HG03565 (cell line): Measurements from ENCODE around the gene TSC22D2.

Experiments used
- ATAC-seq: cut with Tn5 transposase; IDR thresholded peaks from one replicate; pipeline ENCODE4 v1.9.1; 2021; ENCODE audit warnings: mild to moderate bottlenecking, moderate library complexity; ENCODE audit not compliant: unreplicated experiment

TSC22D2 gene

DNA sequence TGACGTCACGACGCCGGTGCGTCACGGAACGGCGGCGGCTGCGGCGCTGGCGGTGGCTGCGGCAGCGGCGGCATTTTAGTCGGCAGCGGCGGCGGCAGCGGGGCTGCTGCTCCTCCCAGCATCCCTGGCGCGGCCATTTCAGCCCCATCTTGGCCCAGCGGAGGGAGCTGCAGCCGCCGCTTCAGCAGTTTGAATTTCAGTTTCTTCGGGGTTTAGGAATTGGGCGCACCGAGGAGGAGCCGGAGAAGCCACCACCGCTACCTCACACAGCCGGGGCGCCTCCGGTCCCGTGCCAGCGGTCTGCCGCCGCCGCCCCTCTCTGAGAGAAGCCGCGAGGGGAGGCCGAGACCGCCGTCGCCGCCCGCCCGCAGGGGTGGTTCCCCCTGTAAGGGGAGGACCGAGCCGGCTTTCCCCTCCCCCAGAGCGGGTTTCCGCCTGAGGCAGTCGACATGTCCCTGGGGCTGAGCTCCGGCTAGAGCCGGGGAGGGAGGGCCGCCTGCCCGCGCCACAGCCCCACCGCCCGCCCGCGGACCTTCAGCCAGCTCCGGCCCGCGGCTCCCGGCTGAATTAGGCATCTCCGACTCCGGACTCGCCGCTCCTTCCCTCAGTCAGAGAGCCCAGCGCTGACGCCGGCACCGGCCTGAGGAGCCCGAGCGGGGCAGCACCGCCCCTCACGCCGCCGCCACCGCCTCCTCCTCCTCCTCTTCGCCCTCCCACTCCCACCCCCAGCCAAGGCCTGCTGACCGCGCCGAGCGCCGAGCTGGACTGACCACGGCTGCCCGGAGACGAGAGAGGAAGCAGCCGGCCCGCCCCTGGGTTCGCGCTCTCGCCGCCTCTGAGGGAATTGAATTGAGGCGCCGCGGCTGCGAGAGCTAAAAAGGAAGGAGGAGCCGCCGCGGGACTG is at the start of gene TSC22D2:
TSS of gene TSC22D2 (plus strand) at position 78 of the 904 bp plus-strand sequence. CDS start 1,053 bp downstream, outside the sequence.
- ATAC-seq = peak; percentile 46

GRCh38 chr3:150359381-150359780 is 48.7 kb upstream of the TSC22D2 start:
- no peak for ATAC-seq

- ATAC-seq = no peak
Observed at GRCh38 chr3:150360966-150361365, 47.1 kb upstream of the TSC22D2 start.

DNA sequence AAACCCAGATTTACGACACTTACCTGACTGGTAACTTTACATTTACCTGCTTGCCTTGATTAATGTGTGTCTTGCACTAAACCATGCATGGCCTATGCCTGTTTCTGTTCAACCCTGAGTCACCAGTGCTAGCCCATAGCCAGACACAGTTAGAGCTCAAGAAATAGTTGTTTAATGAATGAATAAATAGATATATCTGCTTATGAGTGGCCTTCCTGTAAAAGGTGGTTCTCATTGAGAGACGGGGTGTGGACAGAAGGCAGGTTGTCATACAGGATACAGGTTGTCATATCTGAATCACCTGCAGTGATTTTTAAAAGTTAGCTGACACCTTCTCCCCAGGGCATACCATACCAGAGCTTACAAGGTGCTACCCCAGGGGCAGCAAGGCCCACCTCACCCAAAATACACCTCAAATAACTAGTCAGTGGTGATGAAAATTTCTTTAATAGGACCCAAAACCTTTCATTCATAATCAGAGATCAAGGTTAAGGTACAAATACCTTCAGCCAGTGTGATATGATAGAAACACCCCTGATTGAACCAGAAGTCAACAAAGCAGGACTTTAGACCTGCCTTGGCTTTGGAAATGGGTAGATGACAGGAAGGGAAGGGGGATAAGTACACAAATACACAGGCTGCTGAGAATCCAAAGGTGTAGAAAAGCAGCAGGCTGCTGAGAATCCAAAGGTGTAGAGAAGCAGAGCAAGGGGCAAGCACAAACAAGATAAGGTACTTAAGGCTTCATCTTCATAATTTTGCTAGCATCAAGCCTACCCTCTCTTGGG is 45.4 kb upstream of the TSC22D2 start:
- no peak for ATAC-seq

- no peak for ATAC-seq
Observed at GRCh38 chr3:150363420-150363819, 44.7 kb upstream of the TSC22D2 start.

DNA sequence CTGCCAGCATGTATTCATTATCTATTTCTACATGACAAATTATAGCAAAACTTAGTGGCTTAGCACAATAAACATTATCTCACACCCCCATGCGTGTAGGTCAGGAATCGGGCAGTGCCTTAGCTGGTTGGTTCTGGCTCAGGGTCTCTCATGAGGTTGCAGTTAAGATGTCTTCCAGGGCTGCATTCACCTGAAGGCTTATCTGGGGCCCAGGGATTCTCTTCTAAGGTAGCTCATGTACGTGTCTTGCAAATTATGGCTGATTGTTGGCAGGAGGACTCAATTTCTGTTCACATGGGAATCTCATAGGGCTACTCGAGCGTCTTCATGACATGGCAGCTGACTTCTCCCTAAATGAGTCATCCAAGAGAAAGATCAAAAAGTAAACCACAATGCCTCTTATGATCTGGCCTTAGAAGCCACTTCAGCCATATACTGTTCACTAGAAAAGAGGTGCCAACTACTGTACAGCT is 42.9 kb upstream of the TSC22D2 start:
- peak; percentile 73 for ATAC-seq

DNA sequence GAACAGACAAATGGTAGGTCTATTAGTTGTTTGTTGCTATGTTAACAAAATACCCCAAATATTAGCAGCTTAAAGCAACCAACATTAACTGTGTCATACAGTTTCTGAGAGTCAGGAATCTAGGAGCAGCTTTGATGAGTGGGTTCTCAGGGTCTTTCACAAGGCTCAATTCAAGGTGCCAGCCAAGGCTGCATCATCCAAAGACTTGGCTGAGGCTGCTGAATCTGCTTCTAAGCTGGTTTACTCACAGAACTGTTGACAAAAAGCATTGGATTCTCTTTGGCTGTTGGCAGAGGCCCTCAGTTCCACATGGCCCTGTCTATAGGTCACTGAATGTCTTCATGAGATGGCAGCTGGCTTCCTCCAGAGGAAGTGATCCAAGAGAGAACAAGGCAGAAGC is 40.3 kb upstream of the TSC22D2 start:
- no peak for ATAC-seq

GRCh38 chr3:150370122-150370602 is 37.9 kb upstream of the TSC22D2 start:
- ATAC-seq = no peak

DNA sequence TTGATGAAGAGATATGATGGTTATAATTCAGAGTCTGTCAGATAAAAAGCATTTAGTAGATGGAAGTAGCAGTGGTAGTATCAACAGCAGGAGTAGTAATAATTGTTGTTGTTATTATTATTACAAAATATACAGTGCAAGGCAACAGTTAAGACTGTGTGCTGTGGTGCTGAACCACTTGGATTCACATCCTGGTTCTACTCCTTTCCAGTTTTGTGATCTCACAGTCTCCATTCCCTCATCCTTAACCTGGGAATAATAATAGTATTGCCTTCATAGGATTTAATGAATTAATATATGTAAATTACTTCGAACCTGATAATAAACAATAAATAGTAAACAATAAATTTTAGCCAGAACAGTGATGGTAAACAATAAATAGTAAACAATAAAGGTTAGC is 37.1 kb upstream of the TSC22D2 start:
- ATAC-seq = no peak

- no peak for ATAC-seq
Observed at GRCh38 chr3:150371741-150372254, 36.3 kb upstream of the TSC22D2 start.

DNA sequence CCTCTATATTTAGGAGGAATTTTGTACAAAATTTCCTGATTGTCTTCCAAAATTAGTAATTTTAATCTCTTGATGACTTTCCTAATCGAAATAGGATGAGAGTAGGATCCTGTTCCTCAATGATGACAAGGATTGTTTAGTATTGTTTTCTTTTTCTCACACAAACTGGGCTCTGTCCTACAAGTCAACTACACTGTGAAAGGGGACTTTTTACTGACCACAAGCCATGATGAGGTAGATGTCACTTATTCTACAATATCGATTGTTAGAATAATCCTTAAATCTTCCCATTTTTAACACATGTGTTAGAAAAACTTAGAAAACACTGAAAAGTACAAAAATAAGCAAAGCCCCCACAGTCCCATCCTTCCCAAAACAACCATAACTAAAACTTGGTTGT is 35.8 kb upstream of the TSC22D2 start:
- no peak for ATAC-seq

GRCh38 chr3:150372722-150373121 is 35.4 kb upstream of the TSC22D2 start:
- ATAC-seq = no peak

DNA sequence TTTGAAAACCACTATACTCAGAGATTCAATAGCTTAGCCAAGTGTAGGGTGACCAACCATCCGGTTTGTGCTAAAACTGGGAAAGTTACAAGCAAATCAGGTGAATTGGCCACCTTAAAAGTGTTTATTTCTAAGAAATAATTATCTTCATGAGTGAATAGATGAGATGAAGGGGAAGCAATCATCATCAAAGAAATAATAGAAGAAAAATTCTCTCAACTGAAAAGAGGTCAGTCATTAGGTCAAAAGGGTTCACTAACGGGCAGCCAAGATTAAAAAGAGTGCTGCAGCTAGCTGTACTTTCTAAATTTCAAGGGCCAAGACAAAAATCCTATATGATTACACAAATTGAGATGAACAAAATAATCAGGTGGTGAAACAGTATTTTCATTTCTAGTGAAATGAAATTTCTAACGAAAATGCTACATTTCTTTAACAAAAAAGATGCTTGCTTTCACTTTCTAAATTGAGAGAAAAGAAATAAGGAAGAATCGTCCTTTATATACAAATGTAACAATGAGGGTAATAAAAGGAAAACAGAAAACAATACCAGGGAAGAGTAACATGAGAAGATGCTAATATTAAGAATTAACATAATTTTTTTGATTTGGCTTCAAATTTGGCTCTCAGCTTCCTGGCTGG is 34.7 kb upstream of the TSC22D2 start:
- ATAC-seq = no peak

- no peak for ATAC-seq
Observed at GRCh38 chr3:150374975-150375374, 33.1 kb upstream of the TSC22D2 start.

DNA sequence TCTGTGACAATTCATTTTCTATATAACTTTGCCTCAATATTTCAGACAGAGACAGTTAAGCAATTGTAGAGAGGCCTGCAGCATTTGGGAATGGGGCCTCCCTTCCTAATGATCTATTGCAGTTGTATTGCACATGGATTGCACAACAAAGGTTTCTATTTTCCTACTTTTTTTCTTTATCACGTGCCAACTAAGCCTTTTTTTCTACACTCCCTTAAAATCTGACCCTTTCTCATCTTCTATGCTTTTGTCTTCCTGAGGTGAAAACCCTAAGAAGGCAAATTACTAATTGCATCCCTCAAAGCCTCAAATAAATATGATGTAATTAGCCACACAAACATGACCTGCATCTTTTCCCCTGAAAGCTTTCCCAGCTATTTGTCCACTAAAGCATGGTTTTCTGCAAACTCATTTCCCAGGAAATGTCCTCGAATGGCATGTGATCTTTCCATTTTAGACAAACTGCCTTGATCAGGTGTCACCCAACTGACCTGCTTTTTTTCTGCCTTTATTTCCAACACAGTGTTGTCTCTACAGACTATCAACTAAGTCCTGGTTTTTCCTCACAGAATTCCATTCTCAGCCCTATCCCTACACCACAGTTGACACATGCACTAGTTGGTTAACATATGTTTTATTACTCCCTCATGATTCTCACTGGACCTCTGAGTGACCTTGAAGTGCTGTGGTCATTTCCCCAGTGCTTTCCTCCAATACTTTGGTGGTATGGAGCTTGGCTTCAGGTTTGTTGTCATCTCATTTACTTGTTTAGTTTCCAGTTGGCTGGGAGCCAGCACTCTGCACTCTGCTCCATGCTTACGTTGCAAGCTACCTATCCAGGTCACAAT is 31.9 kb upstream of the TSC22D2 start:
- ATAC-seq = no peak

GRCh38 chr3:150377601-150378300 is 30.3 kb upstream of the TSC22D2 start:
- ATAC-seq = no peak

- no peak for ATAC-seq
Observed at GRCh38 chr3:150378301-150378748, 29.8 kb upstream of the TSC22D2 start.

DNA sequence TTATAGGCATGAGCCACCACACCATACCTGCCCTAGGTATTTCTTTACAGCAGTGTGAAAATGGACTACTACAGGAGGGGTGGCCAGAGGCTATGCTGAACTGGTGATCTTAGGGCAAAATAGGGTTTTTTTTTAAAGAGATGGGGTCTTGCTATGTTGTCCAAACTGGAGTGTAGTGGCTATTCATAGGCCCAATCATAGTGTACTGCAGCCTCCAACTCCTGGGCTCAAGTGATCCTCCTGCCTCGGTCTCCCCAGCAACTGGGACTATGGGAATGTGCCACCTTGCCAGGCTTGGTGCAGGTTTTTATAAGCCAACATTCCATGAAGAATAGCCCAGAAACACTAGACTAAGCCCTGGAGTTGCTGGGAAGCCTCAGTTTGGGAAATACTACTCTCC is 28.6 kb upstream of the TSC22D2 start:
- no peak for ATAC-seq
